OCI-LY3 (cell line): Measurements from ENCODE around the gene KLK8.

Experiments
- H2AFZ ChIP-seq: fragments of 200-600, 300-600 bp; shearing (Covaris generic); 2 replicates; pipeline ENCODE4 v1.6.0; 2014; ENCODE audit warnings: antibody characterized with exemption, low read depth, low read length
- H3K27ac ChIP-seq: fragments of 200-600, 300-600 bp; sonication (generic); 2 replicates; pipeline ENCODE4 v1.5.1; 2014; ENCODE audit warnings: mild to moderate bottlenecking, low read length, moderate library complexity, mixed read lengths
- H3K27me3 ChIP-seq: fragments of 200-600, 300-600 bp; sonication (generic); 2 replicates; pipeline ENCODE4 v1.6.1; 2014; ENCODE audit warnings: low read depth, low read length, mixed read lengths
- H3K36me3 ChIP-seq: fragments of 200-600, 300-600 bp; sonication (generic); replicated peaks from 2 replicates; pipeline ENCODE3; 2014; ENCODE audit warnings: low read depth, low read length, mixed read lengths
- H3K4me1 ChIP-seq: fragments of 300-600, 200-600 bp; sonication (generic); 2 replicates; pipeline ENCODE4 v1.6.1; 2014; ENCODE audit warnings: low read length, mixed read lengths
- H3K4me2 ChIP-seq: fragments of 200-600, 300-600 bp; sonication (generic); 2 replicates; pipeline ENCODE4 v1.6.1; 2014; ENCODE audit warnings: low read length, mixed read lengths
- H3K4me3 ChIP-seq: fragments of 300-600, 200-600 bp; sonication (generic); 2 replicates; pipeline ENCODE4 v1.5.1; 2014; ENCODE audit warnings: antibody characterized with exemption, mild to moderate bottlenecking, low read length, moderate library complexity
- H3K79me2 ChIP-seq: fragments of 300-600, 200-600 bp; shearing (Covaris generic); 2 replicates; pipeline ENCODE4 v1.6.1; 2014; ENCODE audit warnings: mild to moderate bottlenecking, low read length, mixed read lengths
- H3K9ac ChIP-seq: fragments of 300-600, 200-600 bp; shearing (Covaris generic); 2 replicates; pipeline ENCODE4 v1.6.0; 2014; ENCODE audit warnings: mild to moderate bottlenecking, low read length, moderate library complexity
- H3K9me3 ChIP-seq: fragments of 200-600, 300-600 bp; shearing (Covaris generic); 2 replicates; pipeline ENCODE4 v1.6.1; 2014; ENCODE audit warnings: low read length, mixed read lengths; ENCODE audit not compliant: insufficient read depth
- H4K20me1 ChIP-seq: fragments of 200-600, 300-600 bp; sonication (generic); 2 replicates; pipeline ENCODE4 v1.6.1; 2016; ENCODE audit warnings: low read length, mixed read lengths; ENCODE audit not compliant: insufficient read depth
- CTCF ChIP-seq: fragments of 200-600, 300-600 bp; sonication (generic); IDR thresholded peaks from 2 replicates; pipeline ENCODE4 v1.5.1; 2014; ENCODE audit warnings: antibody characterized with exemption, low read length, low read depth
- EZH2phosphoT487 ChIP-seq: fragments of 200-600 bp; shearing (Covaris generic); IDR thresholded peaks from 2 replicates; pipeline ENCODE4 v1.6.1; 2018; ENCODE audit warnings: antibody characterized with exemption, mixed run types, low read depth

The KLK8 gene

GRCh38 chr19:51001515-51001914 is at the start of gene KLK8:
TSS of gene KLK8 (minus strand) at chr19:51001604. CDS start at chr19:51001167, 437 bp downstream.
- Histone ChIP-seq H3K4me3 (no peak within 1 kb of the TSS), H2AFZ (no peak within 1 kb of the TSS), H3K79me2 (no peaks in the 10 kb centered on the region), H3K27me3 (peaks cover 24% of the 10 kb centered on the region), H3K9me3 (no peaks in the 10 kb centered on the region), H3K36me3 (no peaks in the 10 kb centered on the region), H4K20me1 (no peaks in the 10 kb centered on the region), H3K4me1 (no peaks in the 10 kb centered on the region), H3K27ac (no peak within 1 kb of the TSS), H3K4me2 (no peak within 1 kb of the TSS), H3K9ac (no peak within 1 kb of the TSS)
- TF ChIP-seq EZH2phosphoT487 (no peak), CTCF (no peak)

GRCh38 chr19:51047031-51047335 is 45.6 kb upstream of the KLK8 start:
- Histone ChIP-seq H3K4me1 (no peaks in the 10 kb centered on the region), H2AFZ (no peak overlapping the region), H3K27ac (no peak overlapping the region), H3K9ac (no peak overlapping the region), H3K27me3 (peaks cover 9% of the 10 kb centered on the region; the same call in 1 of the 2 replicates), H3K4me2 (no peak overlapping the region), H3K9me3 (no peaks in the 10 kb centered on the region), H3K79me2 (no peaks in the 10 kb centered on the region), H3K36me3 (no peaks in the 10 kb centered on the region), H3K4me3 (no peak overlapping the region), H4K20me1 (no peaks in the 10 kb centered on the region)
- TF ChIP-seq CTCF, result no peak
- no peak for TF ChIP-seq EZH2phosphoT487

GRCh38 chr19:51044327-51044726 is 42.9 kb upstream of the KLK8 start:
- Histone ChIP-seq H3K27me3 (peaks cover 7% of the 10 kb centered on the region; the same call in 1 of the 2 replicates), H3K9me3 (no peaks in the 10 kb centered on the region), H3K36me3 (no peaks in the 10 kb centered on the region), H3K9ac (no peak overlapping the region), H3K4me1 (no peaks in the 10 kb centered on the region), H3K27ac (no peak overlapping the region), H3K79me2 (no peaks in the 10 kb centered on the region), H4K20me1 (no peaks in the 10 kb centered on the region), H2AFZ (no peak overlapping the region), H3K4me2 (no peak overlapping the region), H3K4me3 (no peak overlapping the region)
- TF ChIP-seq CTCF (no peak), EZH2phosphoT487 (no peak)

GRCh38 chr19:51043497-51043896 is 42.1 kb upstream of the KLK8 start:
- no peak overlapping the region for H3K4me3 ChIP-seq
- H3K27me3 ChIP-seq, result 0 out of 2 replicates have a peak, but pooled peaks cover 4% of the 10 kb centered on the region
- no peak overlapping the region for H3K4me2 ChIP-seq
- H3K36me3 ChIP-seq, result no peaks in the 10 kb centered on the region
- no peak overlapping the region for H3K9ac ChIP-seq
- no peaks in the 10 kb centered on the region for H3K79me2 ChIP-seq
- H3K27ac ChIP-seq, result no peak overlapping the region
- H2AFZ ChIP-seq, result no peak overlapping the region
- TF ChIP-seq EZH2phosphoT487, result no peak
- H4K20me1 ChIP-seq, result no peaks in the 10 kb centered on the region
- no peaks in the 10 kb centered on the region for H3K9me3 ChIP-seq
- H3K4me1 ChIP-seq, result no peaks in the 10 kb centered on the region

- H3K4me2 ChIP-seq, result no peak overlapping the region
- no peak overlapping the region for H3K4me3 ChIP-seq
- H4K20me1 ChIP-seq, result no peaks in the 10 kb centered on the region
- H2AFZ ChIP-seq, result no peak overlapping the region
- H3K36me3 ChIP-seq, result no peaks in the 10 kb centered on the region
- H3K79me2 ChIP-seq, result no peaks in the 10 kb centered on the region
- H3K9ac ChIP-seq, result no peak overlapping the region
- TF ChIP-seq CTCF (no peak), EZH2phosphoT487 (no peak)
- peaks cover 4% of the 10 kb centered on the region; the same call in 1 of the 2 replicates for H3K27me3 ChIP-seq
- no peaks in the 10 kb centered on the region for H3K4me1 ChIP-seq
- no peak overlapping the region for H3K27ac ChIP-seq
- no peaks in the 10 kb centered on the region for H3K9me3 ChIP-seq
Measured at GRCh38 chr19:51040151-51040550, 38.7 kb upstream of the KLK8 start.
